H1 (cell line): ENCODE data around the gene PRKCH. TPM values are rescaled to one million over a fixed set of nuclear protein-coding genes. Genes with fewer than 3 reads are reported as not detected.

Source experiments
- CTCF ChIA-PET: fragments of 300-600 bp; sonication (Branson Sonifier 250); formaldehyde crosslinking; loops from one replicate; lab custom pipeline; 2021; ENCODE audit not compliant: partially characterized antibody; lab: Charles Lee
- POLR2A ChIA-PET: fragments of 300-600 bp; sonication (Branson Sonifier 250); formaldehyde crosslinking; loops from one replicate; lab custom pipeline; 2021; ENCODE audit warnings: inconsistent platforms; ENCODE audit not compliant: partially characterized antibody; lab: Charles Lee
- DNase-seq, 2 experiments: peaks; one replicate each; pipeline versions ENCODE4 v3.0.0 to v3.0.0-alpha.2; 2010 to 2022; ENCODE audit warnings: low spot score in 2 of 2, low read depth in 1 of 2, mixed read lengths in 1 of 2
- FAIRE-seq: peaks from 2 replicates; lab custom pipeline; 2011; peaks lifted over from hg19 to GRCh38; lab: Jason Lieb, UNC
- H2AFZ ChIP-seq: 2 replicates; pipeline ENCODE4 v1.8.1; 2012; ENCODE audit warnings: low read length, inconsistent platforms
- H2AK5ac ChIP-seq: 2 replicates; pipeline ENCODE4 v1.6.1; 2013; ENCODE audit warnings: low read depth, low read length
- H2BK120ac ChIP-seq: replicated peaks from 2 replicates; pipeline ENCODE3; 2013; ENCODE audit warnings: low read depth, low read length, inconsistent platforms
- H2BK12ac ChIP-seq: 2 replicates; pipeline ENCODE4 v1.6.1; 2013; ENCODE audit warnings: low read depth, low read length
- H2BK15ac ChIP-seq: 2 replicates; pipeline ENCODE4 v1.6.1; 2013; ENCODE audit warnings: low read length
- H2BK20ac ChIP-seq: 2 replicates; pipeline ENCODE4 v1.6.1; 2013; ENCODE audit warnings: low read length
- H2BK5ac ChIP-seq: 2 replicates; pipeline ENCODE4 v1.6.1; 2013; ENCODE audit warnings: low read depth, low read length
- H3K14ac ChIP-seq: 2 replicates; pipeline ENCODE4 v1.6.1; 2013; ENCODE audit warnings: inconsistent platforms; ENCODE audit not compliant: insufficient read length
- H3K18ac ChIP-seq: 2 replicates; pipeline ENCODE4 v1.6.1; 2013; ENCODE audit warnings: low read length; ENCODE audit errors: extremely low read depth
- H3K23ac ChIP-seq: 2 replicates; pipeline ENCODE4 v1.6.1; 2013; ENCODE audit warnings: inconsistent platforms; ENCODE audit not compliant: insufficient read length
- H3K23me2 ChIP-seq: 2 replicates; pipeline ENCODE4 v1.6.1; 2013; ENCODE audit warnings: low read depth, low read length
- H3K27ac ChIP-seq: 2 replicates; pipeline ENCODE4 v1.6.1; 2011; ENCODE audit warnings: low read depth, low read length, inconsistent platforms
- H3K27me3 ChIP-seq, 4 experiments: replicated peaks in 1 of 4; 1 replicate in 1 of 4; 2 replicates in 3 of 4; pipeline versions ENCODE4 v1.6.1 to v1.8.1; 2011 to 2013; ENCODE audit warnings: low read length in 3 of 4, mild to moderate bottlenecking in 3 of 4, inconsistent platforms in 2 of 4, mixed read lengths in 2 of 4, moderate library complexity in 1 of 4; ENCODE audit not compliant: control insufficient read depth in 3 of 4, insufficient read depth in 3 of 4; ENCODE audit errors: extremely low read depth in 1 of 4
- H3K36me3 ChIP-seq, 4 experiments: 2 replicates each; pipeline versions ENCODE4 v1.6.1 to v1.8.1; 2011 to 2013; ENCODE audit warnings: mild to moderate bottlenecking in 4 of 4, low read length in 3 of 4, moderate library complexity in 2 of 4, control low read depth in 1 of 4, inconsistent platforms in 1 of 4; ENCODE audit not compliant: insufficient read depth in 4 of 4, control insufficient read depth in 2 of 4
- H3K4ac ChIP-seq: replicated peaks from 2 replicates; pipeline ENCODE3; 2013; ENCODE audit warnings: low read length, low read depth, mixed read lengths, inconsistent platforms; ENCODE audit not compliant: insufficient read length
- H3K4me1 ChIP-seq, 4 experiments: replicated peaks in 1 of 4; 1 replicate in 1 of 4; 2 replicates in 3 of 4; pipeline versions ENCODE4 v1.6.1 to v1.8.1; 2011 to 2013; ENCODE audit warnings: low read length in 3 of 4, inconsistent platforms in 2 of 4, mixed read lengths in 1 of 4; ENCODE audit not compliant: insufficient read depth in 4 of 4, control insufficient read depth in 3 of 4
- H3K4me2 ChIP-seq, 2 experiments: 2 replicates each; pipeline versions ENCODE4 v1.6.1 to v1.8.1; 2011 to 2013; ENCODE audit warnings: low read depth in 2 of 2, low read length in 2 of 2, control low read depth in 1 of 2, inconsistent platforms in 1 of 2, mild to moderate bottlenecking in 1 of 2; ENCODE audit not compliant: insufficient read depth in 1 of 2
- H3K4me3 ChIP-seq, 4 experiments: fragments of 200-600, 300-600 bp in 1 of 4; sonication (generic), shearing (Covaris generic), sonication (Bioruptor Twin) in 1 of 4; 2 replicates each; pipeline versions ENCODE4 v1.5.1 to v1.8.1; 2011 to 2016; ENCODE audit warnings: low read length in 4 of 4, low read depth in 3 of 4, control low read depth in 2 of 4, inconsistent platforms in 2 of 4, mild to moderate bottlenecking in 2 of 4, mixed read lengths in 1 of 4, moderate library complexity in 1 of 4; ENCODE audit not compliant: insufficient read depth in 2 of 4; ENCODE audit errors: extremely low read depth in 1 of 4
- H3K56ac ChIP-seq: replicated peaks from 2 replicates; pipeline ENCODE3; 2013; ENCODE audit warnings: low read depth, mild to moderate bottlenecking, mixed read lengths, low read length, inconsistent platforms; ENCODE audit not compliant: insufficient read length
- H3K79me1 ChIP-seq: 2 replicates; pipeline ENCODE4 v1.6.1; 2013; ENCODE audit warnings: low read depth, low read length, control low read depth
- H3K79me2 ChIP-seq, 2 experiments: 2 replicates each; pipeline versions ENCODE4 v1.6.1 to v1.8.1; 2012 to 2013; ENCODE audit warnings: low read length in 2 of 2, mild to moderate bottlenecking in 2 of 2, inconsistent platforms in 1 of 2; ENCODE audit not compliant: insufficient read depth in 2 of 2, control insufficient read depth in 1 of 2
- H3K9ac ChIP-seq, 4 experiments: replicated peaks in 1 of 4; 1 replicate in 1 of 4; 2 replicates in 3 of 4; pipeline versions ENCODE4 v1.6.1 to v1.8.1; 2011 to 2013; ENCODE audit warnings: low read depth in 3 of 4, low read length in 3 of 4, control low read depth in 2 of 4, mild to moderate bottlenecking in 2 of 4, moderate library complexity in 2 of 4, inconsistent platforms in 1 of 4; ENCODE audit errors: extremely low read depth in 1 of 4
- H3K9me3 ChIP-seq, 2 experiments: 2 replicates each; pipeline versions ENCODE4 v1.6.1 to v1.8.1; 2012 to 2013; ENCODE audit warnings: mild to moderate bottlenecking in 2 of 2, moderate library complexity in 2 of 2, control low read depth in 1 of 2, inconsistent platforms in 1 of 2, low read depth in 1 of 2, low read length in 1 of 2, mixed read lengths in 1 of 2; ENCODE audit not compliant: insufficient read depth in 2 of 2
- H4K20me1 ChIP-seq, 2 experiments: replicated peaks in 1 of 2; 2 replicates each; pipeline versions ENCODE3 to v1.8.1; 2011 to 2013; ENCODE audit warnings: inconsistent platforms in 2 of 2, low read length in 2 of 2, mild to moderate bottlenecking in 1 of 2; ENCODE audit not compliant: insufficient read depth in 2 of 2, control insufficient read depth in 1 of 2
- H4K5ac ChIP-seq: 2 replicates; pipeline ENCODE4 v1.6.1; 2013; ENCODE audit warnings: low read length, low read depth, mixed read lengths, inconsistent platforms; ENCODE audit not compliant: insufficient read length
- H4K8ac ChIP-seq: 2 replicates; pipeline ENCODE4 v1.8.0; 2013; ENCODE audit warnings: mild to moderate bottlenecking, moderate library complexity, low read length, inconsistent platforms; ENCODE audit not compliant: insufficient read depth; ENCODE audit errors: extremely low read depth
- H4K91ac ChIP-seq: replicated peaks from 2 replicates; pipeline ENCODE3; 2013; ENCODE audit warnings: low read length, mixed read lengths, inconsistent platforms; ENCODE audit not compliant: insufficient read length
- EP300 ChIP-seq, 2 experiments: IDR thresholded peaks; 1 replicate in 1 of 2; 2 replicates in 1 of 2; pipeline ENCODE4 v1.6.1; 2011 to 2012; ENCODE audit warnings: low read depth in 2 of 2, low read length in 2 of 2, mild to moderate bottlenecking in 2 of 2, borderline replicate concordance in 1 of 2, inconsistent platforms in 1 of 2, moderate library complexity in 1 of 2
- POLR2AphosphoS5 ChIP-seq: IDR thresholded peaks from 2 replicates; pipeline ENCODE4 v1.6.1; 2011; ENCODE audit warnings: low read depth, low read length
- RBBP5 ChIP-seq: IDR thresholded peaks from 2 replicates; pipeline ENCODE4 v1.7.1; 2012; ENCODE audit warnings: low read depth, mild to moderate bottlenecking, inconsistent platforms, low read length, moderate library complexity, borderline replicate concordance
- RXRA ChIP-seq: IDR thresholded peaks from 2 replicates; pipeline ENCODE4 v1.6.1; 2011; ENCODE audit warnings: low read depth, mild to moderate bottlenecking, low read length, moderate library complexity; ENCODE audit not compliant: insufficient read depth
- SP2 ChIP-seq: IDR thresholded peaks from 2 replicates; pipeline ENCODE4 v1.6.1; 2012; ENCODE audit warnings: mild to moderate bottlenecking, low read length, inconsistent platforms
- TEAD4 ChIP-seq: IDR thresholded peaks from 2 replicates; pipeline ENCODE4 v1.6.1; 2012; ENCODE audit warnings: low read depth, low read length, inconsistent platforms, mixed read lengths
- polyA plus RNA-seq, 7 experiments: library from polyadenylated mRNA; depleted of rRNA in 3 of 7; stranded (reverse) in 5 of 7; unstranded in 2 of 7; fragments of >200 nt in 5 of 7; fragments of 200-250 nt in 2 of 7; gene quantifications; 1 replicate in 5 of 7; 2 replicates in 1 of 7; 4 replicates in 1 of 7; pipeline versions ENCODE4 v1.2.1 to v1.2.3, GENCODE V29; 2011 to 2013; ENCODE audit warnings: missing spikeins in 2 of 7, mixed read lengths in 2 of 7
- total RNA-seq: library from RNA; stranded (reverse); fragmentation: NEBNext Ultra II Directional; extraction: Animal tissue kit (Norgen Biotek cat#: 25700); gene quantifications from 2 replicates; pipeline ENCODE4 v1.2.1, GENCODE V29; 2021

PRKCH gene
- total and polyA plus RNA-seq, 2 of the 8 experiments (the other 6 are each of a cell fraction or from before 2014, with no cell fraction given), result 6.4 to 7.0 TPM

DNA sequence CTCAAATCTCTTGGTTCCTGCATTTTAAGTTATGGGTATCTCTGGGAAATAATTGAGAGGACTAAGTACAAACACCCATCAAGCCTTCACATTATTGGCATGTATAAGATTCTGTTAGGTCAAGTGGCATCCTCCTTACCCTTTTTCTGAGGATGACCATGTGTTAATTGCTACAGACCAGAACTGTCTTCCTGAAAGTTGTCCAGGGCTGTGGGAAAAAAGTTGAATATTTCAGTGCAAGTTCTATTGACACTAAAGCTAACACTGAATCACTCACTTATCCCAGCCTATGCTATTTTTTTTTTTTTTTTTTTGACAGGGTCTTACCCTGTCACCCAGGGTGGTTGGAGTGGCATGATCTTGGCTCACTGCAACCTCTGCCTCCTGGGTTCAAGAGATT is 243.8 kb downstream of the PRKCH start:
- Histone ChIP-seq H3K36me3 (no peaks in the 10 kb centered on the region), H2AFZ (no peak overlapping the region), H3K27ac (no peak overlapping the region), H3K79me2 (no peaks in the 10 kb centered on the region), H4K20me1 (no peaks in the 10 kb centered on the region), H3K27me3 (peaks cover 0 to 6% (median 2%) of the 10 kb centered on the region in 4 experiments; a peak in 4 of 7 replicates), H3K4me2 (no peak overlapping the region), H4K91ac (no peak overlapping the region), H2BK120ac (no peak overlapping the region), H3K4ac (no peak overlapping the region), H3K4me1 (peaks cover 12 to 22% (median 16%) of the 10 kb centered on the region in 4 experiments), H2BK15ac (no peak overlapping the region), H3K14ac (no peak overlapping the region), H2BK20ac (no peak overlapping the region), H3K79me1 (no peaks in the 10 kb centered on the region), H4K8ac (no peak overlapping the region), H3K23ac (no peak overlapping the region), H2AK5ac (no peak overlapping the region), H3K56ac (no peak overlapping the region), H3K4me3 (no peak overlapping the region), H3K9me3 (no peaks in the 10 kb centered on the region), H4K5ac (no peak overlapping the region), H3K18ac (no peak overlapping the region), H2BK12ac (no peak overlapping the region), H3K23me2 (peaks cover 7% of the 10 kb centered on the region; the same call in 1 of the 2 replicates), H3K9ac (no peak overlapping the region), H2BK5ac (no peak overlapping the region)
- DNase-seq (no peak), FAIRE-seq (no peak)
- TF ChIP-seq RBBP5 (no peak), EP300 (IDR thresholded peaks at IDR 0.05; ENCODE audit: borderline replicate concordance in 1 of 2, low read depth in 2 of 2, low read length in 2 of 2) (no peak), POLR2AphosphoS5 (no peak), RXRA (no peak), SP2 (no peak), TEAD4 (no peak)
- CTCF ChIA-PET, result interaction anchor here (0.6 to 1.3 kb wide), 4 partner anchors 18 to 310 kb away, joined by 3 read pairs; no protein-coding TSS in a partner anchor
- POLR2A ChIA-PET, result interaction anchor here (1.9 kb wide), 1 partner anchor 8 kb away, joined by 4 read pairs; no protein-coding TSS in a partner anchor
